Measurements from ENCODE around the gene JRKL. TPM values are rescaled to one million over a fixed set of nuclear protein-coding genes. Genes with fewer than 3 reads are reported as not detected.
A peak's percentile ranks its signal among the peaks of the same experiment; 100 is the strongest.

JRKL gene
- total RNA-seq, 2 donors from 2014 or later, result 5.9 to 9.8 TPM

DNA sequence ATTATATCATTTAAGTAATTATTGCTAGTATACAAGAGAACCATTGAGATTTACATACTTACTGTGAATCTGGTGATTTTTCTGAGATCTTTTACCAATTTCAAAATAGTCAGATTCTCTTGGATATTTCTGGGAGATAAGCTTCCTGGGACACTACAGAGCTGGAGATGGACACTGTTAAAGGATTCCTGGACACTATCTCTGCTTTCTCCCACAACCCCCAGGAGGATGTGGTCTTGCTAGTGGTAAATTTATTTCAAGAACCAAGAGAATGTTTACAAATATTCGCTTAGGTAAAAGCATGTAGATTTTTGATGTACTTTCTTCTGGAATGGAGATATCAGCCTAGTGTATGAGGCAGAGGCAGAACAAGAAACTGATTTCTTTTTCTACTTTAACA lies 13.0 kb upstream of the JRKL start:
- intact Hi-C loops (cut with DNase I), result no loop called here
- H3K4me1 ChIP-seq (replicated peaks), result no peaks in the 10 kb centered on the region
- H3K27ac ChIP-seq, result no peak overlapping the region
- no peak overlapping the region for H3K4me3 ChIP-seq
- H3K36me3 ChIP-seq, result no peaks in the 10 kb centered on the region
- DNase-seq (ENCODE audit: low spot score), result no peak
- H3K27me3 ChIP-seq (replicated peaks; ENCODE audit: insufficient read depth), result no peaks in the 10 kb centered on the region
- TF ChIP-seq, protein P1, sequence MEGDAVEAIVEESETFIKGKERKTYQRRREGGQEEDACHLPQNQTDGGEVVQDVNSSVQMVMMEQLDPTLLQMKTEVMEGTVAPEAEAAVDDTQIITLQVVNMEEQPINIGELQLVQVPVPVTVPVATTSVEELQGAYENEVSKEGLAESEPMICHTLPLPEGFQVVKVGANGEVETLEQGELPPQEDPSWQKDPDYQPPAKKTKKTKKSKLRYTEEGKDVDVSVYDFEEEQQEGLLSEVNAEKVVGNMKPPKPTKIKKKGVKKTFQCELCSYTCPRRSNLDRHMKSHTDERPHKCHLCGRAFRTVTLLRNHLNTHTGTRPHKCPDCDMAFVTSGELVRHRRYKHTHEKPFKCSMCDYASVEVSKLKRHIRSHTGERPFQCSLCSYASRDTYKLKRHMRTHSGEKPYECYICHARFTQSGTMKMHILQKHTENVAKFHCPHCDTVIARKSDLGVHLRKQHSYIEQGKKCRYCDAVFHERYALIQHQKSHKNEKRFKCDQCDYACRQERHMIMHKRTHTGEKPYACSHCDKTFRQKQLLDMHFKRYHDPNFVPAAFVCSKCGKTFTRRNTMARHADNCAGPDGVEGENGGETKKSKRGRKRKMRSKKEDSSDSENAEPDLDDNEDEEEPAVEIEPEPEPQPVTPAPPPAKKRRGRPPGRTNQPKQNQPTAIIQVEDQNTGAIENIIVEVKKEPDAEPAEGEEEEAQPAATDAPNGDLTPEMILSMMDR (IDR thresholded peaks at IDR 0.05), result no peak
- TF ChIP-seq POLR2AphosphoS5 (IDR thresholded peaks at IDR 0.05) (no peak), POLR2A (IDR thresholded peaks at IDR 0.05) (no peak)
- no peaks in the 10 kb centered on the region for H3K9me3 ChIP-seq
- 90% methylated on average over 1 of the region's 1 CpG for WGBS

GRCh38 chr11:96384156-96384555 lies 5.7 kb upstream of the JRKL start:
- H3K36me3 ChIP-seq, result no peaks in the 10 kb centered on the region
- no peak overlapping the region for H3K27ac ChIP-seq
- 52% methylated on average over 3 of the region's 3 CpGs for WGBS
- no peak overlapping the region for H3K4me3 ChIP-seq
- no peaks in the 10 kb centered on the region for H3K4me1 ChIP-seq (replicated peaks)
- no peaks in the 10 kb centered on the region for H3K9me3 ChIP-seq
- intact Hi-C loops (cut with DNase I), result no loop called here
- H3K27me3 ChIP-seq (replicated peaks; ENCODE audit: insufficient read depth), result no peaks in the 10 kb centered on the region
- TF ChIP-seq POLR2AphosphoS5 (IDR thresholded peaks at IDR 0.05) (no peak), POLR2A (IDR thresholded peaks at IDR 0.05) (no peak)
- TF ChIP-seq, protein P1 (IDR thresholded peaks at IDR 0.05), result no peak
- DNase-seq (ENCODE audit: low spot score), result no peak

DNA sequence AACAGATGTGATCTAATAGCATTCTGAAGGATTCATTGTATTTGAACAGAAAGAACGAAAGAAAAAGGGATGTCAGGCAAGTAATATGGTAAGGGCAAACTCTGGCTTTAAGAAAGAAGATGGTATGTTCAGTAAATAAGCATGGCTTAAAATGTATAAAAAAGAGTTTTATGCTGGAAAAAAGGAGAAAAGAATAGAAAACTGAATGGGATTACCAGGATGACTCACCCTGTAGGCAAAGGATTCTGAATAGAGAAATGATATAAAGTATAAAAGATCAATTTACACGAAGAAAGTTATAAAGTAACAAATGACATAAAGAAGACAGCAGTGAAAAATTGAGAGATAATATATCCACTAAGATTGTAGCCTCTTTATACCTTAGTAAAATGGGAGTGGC lies 4.6 kb upstream of the JRKL start:
- intact Hi-C loops (cut with DNase I), result loop anchor here (5.0 kb wide), 1 partner anchor 338 kb away; no protein-coding TSS in a partner anchor

GRCh38 chr11:96388891-96389719 lies 708 bp upstream of the JRKL start:
- H3K4me1 ChIP-seq (replicated peaks), result no peaks in the 10 kb centered on the region
- no peaks in the 10 kb centered on the region for H3K9me3 ChIP-seq
- no peaks in the 10 kb centered on the region for H3K36me3 ChIP-seq
- peak overlapping the region; percentile 79 to 86 for H3K4me3 ChIP-seq
- H3K27ac ChIP-seq, result peak overlapping the region; percentile 82 to 86
- no peaks in the 10 kb centered on the region for H3K27me3 ChIP-seq (replicated peaks; ENCODE audit: insufficient read depth)
- intact Hi-C loops (cut with DNase I), result loop anchor here (5.0 kb wide), 1 partner anchor 342 kb away; no protein-coding TSS in a partner anchor
- WGBS, result under 1% methylated on average over 27 of the region's 30 CpGs
- TF ChIP-seq POLR2AphosphoS5 (IDR thresholded peaks at IDR 0.05) (no peak), POLR2A (IDR thresholded peaks at IDR 0.05) (no peak)
- TF ChIP-seq, protein P1 (IDR thresholded peaks at IDR 0.05), result no peak
- DNase-seq (ENCODE audit: low spot score), result no peak

More for the DNA sequence above, 4.6 kb upstream of the JRKL start:
- Histone ChIP-seq H3K9me3 (no peaks in the 10 kb centered on the region), H3K36me3 (no peaks in the 10 kb centered on the region), H3K27ac (no peak overlapping the region), H3K27me3 (replicated peaks; ENCODE audit: insufficient read depth) (no peaks in the 10 kb centered on the region), H3K4me1 (replicated peaks) (no peaks in the 10 kb centered on the region), H3K4me3 (no peak overlapping the region)
- TF ChIP-seq POLR2A (IDR thresholded peaks at IDR 0.05), result no peak
- TF ChIP-seq POLR2AphosphoS5 (IDR thresholded peaks at IDR 0.05), result no peak
- TF ChIP-seq, protein P1 (IDR thresholded peaks at IDR 0.05), result no peak
- 76% methylated on average over 2 of the region's 2 CpGs for WGBS
- no peak for DNase-seq (ENCODE audit: low spot score)

- Histone ChIP-seq H3K27ac (peak overlapping the region; percentile 82 to 86), H3K27me3 (replicated peaks; ENCODE audit: insufficient read depth) (no peaks in the 10 kb centered on the region), H3K4me3 (peak overlapping the region; percentile 79 to 86), H3K9me3 (no peaks in the 10 kb centered on the region), H3K4me1 (replicated peaks) (no peaks in the 10 kb centered on the region), H3K36me3 (no peaks in the 10 kb centered on the region)
- no peak for DNase-seq (ENCODE audit: low spot score)
- intact Hi-C loops (cut with DNase I), result loop anchor here (2.0 to 5.0 kb wide), 3 partner anchors 378 to 603 kb away; partner anchors contain the start of gene FAM76B
- 13% methylated on average over 6 of the region's 6 CpGs for WGBS
- no peak for TF ChIP-seq POLR2A (IDR thresholded peaks at IDR 0.05)
Observed at GRCh38 chr11:96390488-96390792, 627 bp downstream of the JRKL start.
